Activated naive CD4-positive, alpha-beta T cell treated with anti-CD3 and anti-CD28 coated beads, Interleukin-2, amount 10 ng/mL, durations not matched to agents 5 hours and 36 hours (primary cell): Measurements from ENCODE around the gene ANXA6. TPM values are rescaled to one million over a fixed set of nuclear protein-coding genes. Genes with fewer than 3 reads are reported as not detected.

ENCODE experiments used
- total RNA-seq, 2 experiments: library from RNA; stranded (reverse); gene quantifications; one replicate each; pipeline ENCODE4 v1.2.3, GENCODE V29; 2021

ANXA6 gene
- 100 to 1,000 TPM; 540 to 545 TPM for total RNA-seq

GRCh38 chr5:151157426-151158286 is at the start of gene ANXA6:
Gene ANXA6 (minus strand): TSS chr5:151157779. CDS start chr5:151147901, 9,878 bp downstream.

GRCh38 chr5:151080613-151081430 is 76.8 kb downstream of the ANXA6 start, which contains the start of gene TNIP1:
Gene TNIP1 (minus strand): TSS chr5:151081034. CDS start chr5:151065095, 15,939 bp downstream.

Other genes with a start within 250 kb of the ANXA6 start
- not detected for gene GPX3, start 137.2 kb downstream of the ANXA6 start, total RNA-seq
- 100 to 1,000 TPM; 143 to 148 TPM for gene TNIP1, start 76.7 kb downstream of the ANXA6 start, total RNA-seq
- gene CCDC69, start 66.3 kb upstream of the ANXA6 start, total RNA-seq, result 10 to 100 TPM; 63.3 to 64.7 TPM
- 10 to 100 TPM; 23.5 to 26.4 TPM for gene GM2A, start 95.4 kb upstream of the ANXA6 start, total RNA-seq
- not detected for gene SLC36A3, start 146.0 kb upstream of the ANXA6 start, total RNA-seq
- not detected for gene SLC36A2, start 189.8 kb upstream of the ANXA6 start, total RNA-seq